GM19193 (cell line): ENCODE measurements around the gene TTLL12.

ENCODE experiments used
- POLR2A ChIP-seq: IDR thresholded peaks from 4 replicates; pipeline ENCODE4 v1.6.1; 2011; ENCODE audit not compliant: insufficient read depth, insufficient read length; ENCODE audit errors: extremely low read depth

Gene TTLL12

DNA sequence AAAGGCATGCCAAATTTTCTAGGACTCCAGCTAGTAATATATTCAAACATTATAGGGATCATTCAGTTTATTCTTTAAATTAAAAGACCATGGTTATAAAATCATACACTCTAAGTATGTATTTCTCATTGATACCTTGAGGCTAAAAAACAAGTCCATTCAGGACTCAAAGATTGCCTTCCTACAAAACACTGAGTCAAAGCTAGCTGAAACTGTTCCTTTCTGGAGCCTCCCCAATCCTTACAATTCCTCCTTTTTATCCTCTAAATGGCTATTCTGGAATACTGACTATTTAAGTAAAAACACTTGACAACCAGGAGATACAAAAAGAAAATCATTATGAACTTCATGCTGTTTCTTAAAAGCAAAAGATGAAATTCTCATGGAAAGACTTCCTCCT is 4.9 kb upstream of the TTLL12 start:
- TF ChIP-seq POLR2A = no peak

DNA sequence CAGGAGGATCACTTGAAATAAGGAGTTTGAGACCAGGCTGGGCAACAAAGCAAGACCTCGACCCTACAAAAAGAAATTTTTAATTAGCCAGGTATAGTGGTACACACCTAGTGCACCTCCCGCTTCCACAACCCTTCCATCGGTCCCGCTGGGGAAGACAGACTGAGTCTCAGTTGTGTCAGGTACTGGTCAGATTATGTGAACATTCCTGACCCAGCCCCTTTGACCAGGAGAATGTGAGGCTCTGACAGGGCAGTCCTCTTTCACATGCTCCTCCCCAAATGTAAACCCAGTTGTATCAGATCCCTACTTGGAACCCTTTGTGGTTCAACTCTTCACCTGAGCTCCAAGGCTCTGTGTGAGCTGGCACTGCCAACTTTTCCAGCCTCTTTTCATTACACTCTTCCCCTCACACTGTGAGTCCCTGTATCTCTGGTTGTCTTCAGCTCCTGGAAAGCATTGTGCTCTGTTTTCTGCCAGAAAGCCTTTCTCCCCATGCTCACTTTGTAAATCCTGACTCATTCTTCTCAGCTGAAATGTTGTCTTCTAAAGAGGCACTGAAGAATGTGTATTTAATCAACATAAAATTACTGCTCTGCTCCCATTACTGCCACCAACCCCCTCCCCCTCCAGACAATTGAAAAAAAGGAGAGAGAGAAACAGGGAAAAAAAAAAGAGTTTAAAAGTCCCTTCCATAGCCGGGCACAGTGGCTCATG is 2.1 kb upstream of the TTLL12 start:
- TF ChIP-seq POLR2A = no peak

DNA sequence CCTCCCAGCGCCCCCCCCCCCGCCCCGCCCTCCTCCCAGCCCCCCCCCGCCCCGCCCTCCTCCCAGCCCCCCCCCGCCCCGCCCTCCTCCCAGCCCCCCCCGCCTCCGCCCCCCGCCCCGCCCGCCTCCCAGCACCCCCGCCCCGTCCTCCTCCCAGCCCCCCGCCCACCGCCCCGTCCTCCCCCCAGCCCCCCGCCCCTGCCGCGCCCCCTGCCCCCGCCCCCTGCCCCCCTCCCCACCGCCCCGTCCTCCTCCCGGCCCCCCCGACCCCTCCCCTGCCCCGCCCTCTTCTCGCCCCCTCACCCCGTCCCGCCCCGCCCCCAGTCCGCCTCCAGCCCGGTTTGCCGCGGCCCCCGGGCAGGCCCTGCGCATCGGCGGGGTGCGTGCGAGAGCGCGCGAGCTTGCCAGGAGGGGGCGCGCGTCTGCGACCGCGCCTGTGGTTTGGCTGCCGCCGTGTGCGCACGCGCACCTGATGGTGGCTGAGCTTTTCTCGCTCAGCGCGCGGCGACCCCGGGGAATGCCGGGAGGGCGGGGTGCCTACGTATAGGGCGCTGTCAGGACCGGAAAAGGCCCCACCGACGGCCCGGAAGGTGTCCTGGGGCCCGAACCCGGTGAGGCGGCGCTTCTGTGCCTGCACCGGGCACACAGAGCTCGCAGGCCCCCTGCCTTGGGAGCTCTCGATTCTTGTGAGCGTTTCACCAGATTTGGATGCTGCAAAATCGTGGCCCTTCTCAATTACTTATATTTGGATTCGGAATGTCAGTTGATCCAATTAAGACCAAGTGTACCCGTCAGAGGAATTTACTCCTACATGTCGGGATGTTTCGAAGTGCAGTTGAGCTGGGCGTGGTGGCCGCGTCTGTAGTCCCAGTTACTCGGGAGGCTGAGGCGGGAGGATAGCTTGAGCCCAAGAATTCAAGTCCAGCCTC is 501 bp upstream of the TTLL12 start:
- peak; percentile 95 for TF ChIP-seq POLR2A

DNA sequence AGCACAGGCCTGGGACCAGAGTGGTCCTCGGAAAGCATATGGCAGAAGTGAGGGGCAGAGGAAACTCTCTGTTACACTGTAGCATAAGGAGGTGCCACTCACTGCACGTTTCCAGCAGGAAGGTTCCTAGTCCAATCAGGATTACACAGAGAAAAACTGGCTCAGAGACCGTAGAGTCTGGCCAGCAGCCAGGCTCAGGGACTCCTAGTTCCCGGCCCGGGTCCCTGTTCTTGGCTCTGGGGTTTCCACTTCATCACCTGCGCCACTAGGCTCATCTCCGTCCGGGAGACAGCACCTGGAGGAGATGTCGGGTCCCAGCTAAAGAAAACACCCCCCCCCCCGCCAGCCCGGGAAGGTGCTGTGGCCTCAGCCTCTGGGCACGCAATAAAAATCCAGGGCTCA is 1.1 kb downstream of the TTLL12 start:
- TF ChIP-seq POLR2A = no peak

DNA sequence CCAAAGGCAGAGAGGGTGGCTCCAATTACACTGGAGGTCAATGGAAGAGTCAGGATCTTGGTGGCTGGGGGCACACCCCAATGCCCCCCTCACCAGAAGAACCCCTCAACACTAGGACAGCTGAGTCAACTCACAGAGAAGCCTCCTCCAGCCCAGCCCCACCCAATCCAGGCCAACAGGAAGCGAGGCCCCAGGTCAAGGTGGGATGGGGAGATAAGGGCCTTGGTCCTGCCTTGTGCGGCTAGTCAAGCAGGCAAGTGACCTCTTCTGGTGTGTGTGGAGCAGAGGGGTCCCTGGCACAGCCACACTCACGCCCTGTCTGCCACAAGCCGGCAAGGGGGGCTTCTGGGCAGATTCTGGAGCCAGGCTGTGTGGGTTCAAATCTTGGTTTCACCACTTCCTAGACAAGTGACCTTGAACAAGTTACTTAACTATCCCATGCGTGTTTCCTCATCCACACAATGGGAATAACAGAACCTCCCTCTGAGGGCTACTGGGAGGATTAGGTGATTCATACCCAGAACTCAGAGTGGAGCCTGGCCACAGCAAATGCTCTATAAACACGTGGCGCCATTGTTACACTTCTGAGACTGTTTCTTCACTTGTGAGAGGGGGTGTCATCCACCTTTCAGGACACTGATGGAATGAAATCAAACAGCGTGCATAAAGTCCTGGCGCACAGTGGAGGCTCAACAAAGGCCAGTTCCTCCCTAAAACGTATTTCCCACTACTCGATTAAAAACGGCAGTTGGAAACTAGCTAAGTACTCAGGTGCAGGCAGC is 3.2 kb downstream of the TTLL12 start:
- no peak for TF ChIP-seq POLR2A

DNA sequence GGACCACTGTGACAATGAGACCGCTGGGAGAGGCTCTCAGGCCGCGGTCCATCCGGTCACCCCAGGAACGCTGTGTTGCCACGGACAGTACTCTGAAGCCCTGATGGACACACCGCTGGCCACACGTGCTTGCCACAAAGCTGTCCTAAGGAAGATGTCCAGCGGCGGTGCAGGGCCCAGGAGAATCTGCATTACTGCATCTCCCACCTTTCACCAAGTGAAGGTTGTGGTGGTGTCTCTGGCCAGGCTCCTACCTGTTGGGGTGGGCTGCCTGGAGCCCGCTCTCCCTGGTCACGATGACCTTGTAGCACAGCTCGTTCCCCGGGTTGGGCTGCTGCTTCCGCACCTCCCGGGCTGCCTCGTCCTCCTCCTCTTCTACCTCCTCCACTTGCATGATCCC is 4.2 kb downstream of the TTLL12 start:
- peak; percentile 13 for TF ChIP-seq POLR2A

DNA sequence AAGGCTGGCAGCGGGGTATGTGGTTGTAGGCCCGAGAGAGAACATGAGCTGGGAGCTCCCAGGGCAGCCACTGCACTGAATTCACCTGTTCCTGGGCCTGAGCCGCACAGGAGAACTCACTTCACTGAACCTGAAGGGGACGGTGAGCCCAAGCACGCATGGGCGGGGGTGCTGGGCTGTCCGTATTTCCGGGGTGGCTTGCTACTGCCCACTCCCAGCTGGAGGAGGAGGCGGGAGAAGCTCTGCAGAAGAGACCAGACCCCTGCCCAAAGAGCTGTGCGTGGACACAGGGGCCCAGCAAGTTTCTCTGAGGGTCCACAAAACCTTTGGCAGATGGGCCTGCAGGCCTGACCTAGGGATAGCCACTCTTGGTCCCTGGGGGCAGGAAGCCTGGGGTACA is 4.8 kb downstream of the TTLL12 start:
- no peak for TF ChIP-seq POLR2A

DNA sequence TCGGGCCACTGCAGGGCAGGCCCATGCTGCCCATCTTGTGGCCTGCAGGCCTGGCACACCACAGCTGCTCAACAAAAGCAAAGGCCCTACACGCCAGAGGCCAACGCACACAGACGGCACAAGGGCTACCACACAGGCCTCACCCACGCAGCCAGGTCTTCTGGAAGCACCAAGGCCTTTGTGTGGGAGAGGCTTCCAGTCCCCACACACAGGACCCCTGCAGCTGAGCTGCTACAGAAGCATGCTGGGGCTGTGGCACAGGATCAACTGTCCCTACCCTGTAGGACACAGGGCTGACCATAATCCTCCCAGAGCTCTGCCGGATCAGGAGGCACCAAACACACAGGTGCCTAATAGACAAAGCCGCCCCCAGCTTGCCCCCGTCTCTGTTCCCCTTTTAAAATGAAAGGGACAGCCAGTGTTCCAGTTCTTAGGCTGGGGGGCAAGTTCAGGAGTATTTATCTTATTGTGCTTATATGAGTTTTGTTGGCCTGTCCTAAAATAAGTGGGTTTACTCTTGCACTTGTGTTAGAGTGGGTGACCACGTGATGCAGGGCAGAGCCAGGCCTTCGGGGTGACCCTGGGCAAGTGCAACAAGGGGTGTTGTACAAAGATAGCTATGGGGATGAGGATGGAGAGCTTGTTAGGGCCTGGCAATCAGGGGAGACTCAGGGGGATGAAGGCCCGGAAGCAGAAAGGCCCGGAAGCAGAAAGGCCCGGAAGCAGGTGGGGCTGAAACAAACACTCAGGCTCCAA is 5.4 kb downstream of the TTLL12 start:
- TF ChIP-seq POLR2A = no peak

DNA sequence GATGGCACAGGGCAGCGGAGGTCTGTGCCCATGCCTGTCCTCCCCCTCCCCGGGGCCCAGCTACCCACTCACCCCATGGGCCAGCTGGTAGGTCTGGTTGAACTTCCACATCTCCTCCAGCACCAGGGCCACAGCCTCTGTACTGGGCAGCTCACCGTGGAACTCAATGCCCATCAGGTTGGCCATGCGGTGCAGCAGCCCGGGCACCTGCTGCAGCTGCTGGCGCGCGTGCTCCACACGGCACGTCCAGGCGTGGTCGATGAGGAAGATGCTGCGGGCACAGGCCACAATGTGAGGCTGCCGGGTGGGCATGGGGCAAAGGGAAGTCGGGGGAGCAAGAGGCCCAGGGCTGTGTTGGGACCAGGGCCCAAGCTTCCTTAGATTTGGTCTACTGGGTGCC is 6.3 kb downstream of the TTLL12 start:
- TF ChIP-seq POLR2A = no peak

DNA sequence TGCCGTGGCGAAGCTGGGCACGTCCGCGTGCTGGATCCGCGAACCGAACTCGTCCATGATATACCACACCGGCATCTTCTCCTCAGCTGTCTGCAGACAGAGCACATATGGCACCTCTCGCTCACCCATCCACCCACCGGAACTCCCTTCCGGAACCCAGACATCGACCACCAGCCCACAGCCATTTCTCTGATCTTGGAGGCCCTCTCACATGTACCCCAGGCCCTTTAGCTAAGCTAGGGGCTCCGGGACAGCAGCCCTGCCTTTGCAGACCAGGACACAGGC is 7.1 kb downstream of the TTLL12 start:
- no peak for TF ChIP-seq POLR2A

DNA sequence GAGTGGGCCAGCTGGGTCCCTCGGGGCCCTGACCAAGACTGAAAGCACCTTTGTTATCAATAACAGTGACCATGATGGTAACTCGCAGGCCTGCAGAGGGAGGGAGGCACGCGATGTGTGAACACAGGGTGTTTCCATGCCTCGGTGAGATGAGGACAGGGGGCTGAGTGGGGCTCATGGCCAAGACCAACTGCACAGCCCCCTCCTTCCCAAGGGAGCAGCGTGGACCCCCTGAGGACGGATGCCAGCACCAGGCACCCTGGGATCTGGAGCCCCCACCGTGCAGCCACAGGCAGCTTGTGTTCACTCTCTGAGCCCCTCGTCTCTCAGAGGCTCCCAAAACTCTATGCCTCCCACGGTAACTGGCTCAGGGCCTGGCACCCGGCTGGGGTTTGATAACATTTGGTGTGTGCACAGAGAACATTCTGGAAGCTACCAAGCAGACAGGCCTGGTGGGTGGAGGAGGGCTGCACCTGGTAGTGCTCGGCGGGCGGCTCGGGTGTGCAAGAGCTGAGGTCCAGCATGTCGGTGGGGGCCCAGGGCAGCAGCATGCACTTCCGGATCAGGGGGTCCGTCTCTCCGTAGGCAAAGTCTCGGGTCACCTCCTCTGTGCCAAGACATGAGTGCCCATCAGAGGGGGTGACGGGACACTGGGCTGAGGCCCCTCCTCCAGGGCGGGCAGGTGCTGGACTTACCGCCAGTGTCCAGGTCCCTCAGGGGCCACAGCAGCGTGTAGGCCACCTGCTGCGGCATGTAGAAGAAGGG is 7.6 kb downstream of the TTLL12 start:
- no peak for TF ChIP-seq POLR2A

DNA sequence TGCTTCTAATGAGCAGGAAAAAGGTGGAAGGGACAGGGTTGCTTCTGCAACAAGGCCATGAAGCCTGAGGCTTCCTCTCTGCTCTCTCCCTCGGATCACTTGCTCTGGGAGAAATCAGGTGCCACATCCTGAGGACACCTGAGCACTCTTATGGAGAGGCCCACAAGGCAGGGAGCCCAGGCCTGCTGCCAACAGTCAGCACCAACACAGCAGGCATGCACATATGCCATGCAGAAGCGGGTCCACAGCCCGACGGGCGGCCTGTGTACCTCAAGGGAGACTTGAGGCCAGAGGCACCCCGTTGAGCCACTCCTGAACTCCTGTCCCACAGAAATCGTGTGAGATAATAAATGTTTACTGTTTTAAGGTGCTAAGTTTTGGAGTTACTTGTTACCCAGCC is 9.5 kb downstream of the TTLL12 start:
- TF ChIP-seq POLR2A = no peak

DNA sequence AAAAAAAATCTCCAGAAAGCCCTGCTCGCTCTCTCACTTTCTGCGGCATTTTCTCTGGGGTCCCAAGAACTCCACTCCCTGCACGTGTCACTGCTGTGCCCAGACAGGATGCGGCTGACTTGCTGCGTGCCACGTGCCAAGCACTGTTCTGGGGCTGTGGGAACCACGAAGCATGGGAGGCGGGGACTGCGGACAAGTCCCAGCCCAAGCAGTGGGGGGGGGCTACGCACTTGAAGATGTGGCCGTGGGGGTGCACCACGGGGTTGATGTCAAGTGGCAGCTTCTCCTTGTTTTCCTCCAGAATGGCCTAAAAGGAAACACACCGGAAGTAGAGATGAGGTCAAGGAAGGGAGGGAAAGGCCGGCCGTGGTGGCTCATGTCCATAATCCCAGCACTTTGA is 10.8 kb downstream of the TTLL12 start:
- no peak for TF ChIP-seq POLR2A

DNA sequence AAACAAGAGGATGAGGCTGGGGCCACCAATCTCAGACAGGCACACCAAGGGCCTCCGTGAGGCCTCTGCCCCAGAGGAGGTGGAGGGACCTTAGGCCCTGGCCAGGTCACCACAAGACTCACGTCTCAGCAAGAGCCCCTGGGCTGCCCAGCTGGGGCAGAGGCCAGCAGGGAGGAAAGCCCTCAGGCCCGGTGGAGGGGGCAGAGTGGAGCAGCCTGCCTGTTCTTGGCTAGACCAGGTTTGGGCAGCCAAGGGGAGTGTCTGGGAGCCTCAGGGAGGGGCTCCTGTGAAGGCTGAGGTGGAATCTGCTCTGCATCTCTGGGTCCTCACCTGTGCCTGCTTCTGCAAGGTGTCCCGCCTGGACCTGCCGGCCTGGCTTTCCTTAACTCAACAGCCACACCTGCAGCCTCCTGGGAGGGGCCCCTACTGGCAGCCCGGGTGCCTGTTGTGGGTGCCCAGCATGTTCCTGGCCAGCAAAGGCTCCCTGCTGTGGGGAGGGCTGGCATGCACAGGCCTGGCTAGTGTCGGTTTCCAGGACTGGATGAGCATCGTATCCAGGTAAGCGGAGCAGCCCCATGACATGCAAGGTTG is 11.9 kb downstream of the TTLL12 start:
- TF ChIP-seq POLR2A = no peak

DNA sequence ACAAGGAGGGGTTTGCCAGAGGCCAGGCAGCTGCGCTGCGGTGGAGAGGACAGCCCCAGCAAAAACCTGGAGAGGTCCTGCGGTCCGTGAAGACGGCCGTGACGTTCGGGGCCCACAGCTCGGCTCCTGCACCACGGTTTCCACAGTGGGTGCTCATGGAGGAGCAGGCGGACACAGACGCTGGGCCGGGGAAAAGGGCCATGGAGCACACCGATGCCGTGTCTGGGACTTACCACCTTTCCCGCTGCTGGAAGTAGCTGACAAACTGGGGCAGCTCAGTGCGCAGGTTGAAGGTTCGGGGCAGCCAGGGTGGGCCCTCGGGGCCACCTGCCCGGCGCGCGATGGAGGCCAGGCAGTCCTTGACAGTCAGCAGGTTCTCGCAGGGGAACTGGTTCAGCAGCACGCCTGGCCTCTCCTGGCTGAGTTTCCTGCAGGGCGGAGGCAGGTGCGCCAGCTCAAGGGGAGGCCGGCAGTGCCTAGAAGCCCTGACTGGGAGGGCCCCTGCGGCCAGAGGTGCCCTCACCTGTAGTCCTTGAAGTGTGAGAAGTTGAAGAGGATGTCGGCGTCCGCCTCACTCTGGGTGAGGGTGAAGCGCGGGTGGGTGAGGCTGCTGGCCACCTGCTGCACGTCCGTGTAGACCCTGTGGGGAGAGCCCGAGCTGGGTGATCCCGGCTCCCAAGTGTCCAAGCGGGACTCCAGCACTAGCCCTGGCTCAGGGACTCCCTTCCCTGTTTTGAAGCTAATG is 12.8 kb downstream of the TTLL12 start:
- no peak for TF ChIP-seq POLR2A
